BE2C (cell line): Measurements from ENCODE around the gene RNF130.

Source experiments
- DNase-seq: peaks from one replicate; pipeline ENCODE4 v3.0.0-alpha.2; 2020
- H3K27me3 ChIP-seq: fragments of 250-450 bp; sonication (Bioruptor Pico); 2 replicates; pipeline ENCODE4 v1.5.1; 2020; ENCODE audit warnings: mild to moderate bottlenecking
- H3K36me3 ChIP-seq: fragments of 250-450 bp; sonication (Bioruptor Pico); 2 replicates; pipeline ENCODE4 v1.5.1; 2020; ENCODE audit warnings: mild to moderate bottlenecking
- H3K4me1 ChIP-seq: fragments of 250-450 bp; sonication (Bioruptor Pico); 2 replicates; pipeline ENCODE4 v1.5.1; 2020
- H3K4me3 ChIP-seq: 2 replicates; pipeline ENCODE4 v1.5.1; 2011; ENCODE audit warnings: low read depth, low read length
- H3K9me3 ChIP-seq: fragments of 250-450 bp; sonication (Bioruptor Pico); 2 replicates; pipeline ENCODE4 v1.5.1; 2020
- TF ChIP-seq, protein P1 (sequence below): IDR thresholded peaks from 2 replicates; pipeline ENCODE4 v1.5.1; 2012; ENCODE audit warnings: mild to moderate bottlenecking, low read depth, low read length

RNF130 gene

DNA sequence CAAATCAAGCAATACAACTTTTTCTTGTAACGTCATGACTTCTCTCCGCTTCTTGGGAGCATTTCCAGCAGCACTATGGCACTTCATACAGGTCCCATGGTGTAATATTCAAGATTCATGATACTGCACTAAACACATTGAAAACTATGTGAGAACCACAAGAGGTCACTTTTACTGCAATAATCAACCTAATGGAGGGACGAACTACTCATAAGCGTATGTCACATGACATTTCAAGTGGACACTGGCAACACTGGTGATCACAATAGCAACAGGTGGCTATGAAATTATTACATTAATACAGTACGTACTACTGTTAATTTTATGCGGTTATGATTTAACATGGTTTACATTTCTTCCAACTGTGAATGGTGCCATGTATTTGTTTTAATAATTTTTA lies 85.2 kb downstream of the RNF130 start:
- no peaks in the 10 kb centered on the region for H3K4me1 ChIP-seq
- no peak for DNase-seq
- H3K4me3 ChIP-seq: no peak overlapping the region
- no peaks in the 10 kb centered on the region for H3K27me3 ChIP-seq
- TF ChIP-seq, protein P1, sequence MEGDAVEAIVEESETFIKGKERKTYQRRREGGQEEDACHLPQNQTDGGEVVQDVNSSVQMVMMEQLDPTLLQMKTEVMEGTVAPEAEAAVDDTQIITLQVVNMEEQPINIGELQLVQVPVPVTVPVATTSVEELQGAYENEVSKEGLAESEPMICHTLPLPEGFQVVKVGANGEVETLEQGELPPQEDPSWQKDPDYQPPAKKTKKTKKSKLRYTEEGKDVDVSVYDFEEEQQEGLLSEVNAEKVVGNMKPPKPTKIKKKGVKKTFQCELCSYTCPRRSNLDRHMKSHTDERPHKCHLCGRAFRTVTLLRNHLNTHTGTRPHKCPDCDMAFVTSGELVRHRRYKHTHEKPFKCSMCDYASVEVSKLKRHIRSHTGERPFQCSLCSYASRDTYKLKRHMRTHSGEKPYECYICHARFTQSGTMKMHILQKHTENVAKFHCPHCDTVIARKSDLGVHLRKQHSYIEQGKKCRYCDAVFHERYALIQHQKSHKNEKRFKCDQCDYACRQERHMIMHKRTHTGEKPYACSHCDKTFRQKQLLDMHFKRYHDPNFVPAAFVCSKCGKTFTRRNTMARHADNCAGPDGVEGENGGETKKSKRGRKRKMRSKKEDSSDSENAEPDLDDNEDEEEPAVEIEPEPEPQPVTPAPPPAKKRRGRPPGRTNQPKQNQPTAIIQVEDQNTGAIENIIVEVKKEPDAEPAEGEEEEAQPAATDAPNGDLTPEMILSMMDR: no peak
- no peaks in the 10 kb centered on the region for H3K36me3 ChIP-seq
- H3K9me3 ChIP-seq: no peaks in the 10 kb centered on the region

DNA sequence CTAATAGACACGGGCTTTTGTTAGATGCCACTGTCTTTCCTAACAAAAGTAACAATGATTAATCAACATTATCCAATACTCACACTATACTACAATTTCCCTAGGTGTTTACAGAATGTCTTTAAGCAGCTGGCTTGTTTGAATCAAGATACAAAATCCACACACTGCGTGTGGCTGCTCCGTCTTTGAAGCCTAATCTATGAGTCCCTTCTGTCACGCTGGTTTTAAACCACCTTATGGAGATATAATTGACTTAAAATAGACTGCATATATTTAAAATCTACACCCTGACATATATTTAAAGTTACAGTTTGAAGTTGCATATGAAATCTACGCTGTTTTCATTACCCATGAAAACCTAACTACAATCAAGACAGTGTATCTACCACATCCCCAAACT lies 89.9 kb downstream of the RNF130 start:
- no peak for DNase-seq
- H3K9me3 ChIP-seq: no peaks in the 10 kb centered on the region
- no peak overlapping the region for H3K4me3 ChIP-seq
- H3K4me1 ChIP-seq: no peaks in the 10 kb centered on the region
- H3K27me3 ChIP-seq: no peaks in the 10 kb centered on the region
- TF ChIP-seq, protein P1: no peak
- H3K36me3 ChIP-seq: no peaks in the 10 kb centered on the region

DNA sequence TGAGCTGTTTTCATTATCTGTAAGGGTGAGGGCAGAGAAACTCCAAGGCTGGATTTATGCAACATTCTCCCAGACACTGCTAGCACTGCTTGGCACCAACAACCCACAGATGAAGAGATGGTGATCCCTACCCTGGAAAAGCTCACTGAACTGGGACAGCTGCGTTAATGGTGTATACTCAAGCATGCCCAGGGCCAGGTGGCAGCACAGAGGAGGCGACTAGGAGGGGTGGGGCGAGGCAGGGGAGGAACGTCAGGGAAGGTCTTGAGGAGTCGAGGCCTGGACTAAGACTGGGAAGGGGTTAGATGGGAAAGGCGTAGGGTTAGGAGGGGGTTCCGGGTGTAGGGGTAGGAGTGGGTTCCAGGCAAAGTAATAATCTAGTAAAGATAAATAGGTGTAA lies 90.8 kb downstream of the RNF130 start:
- no peaks in the 10 kb centered on the region for H3K9me3 ChIP-seq
- DNase-seq: no peak
- H3K36me3 ChIP-seq: no peaks in the 10 kb centered on the region
- no peaks in the 10 kb centered on the region for H3K27me3 ChIP-seq
- H3K4me3 ChIP-seq: no peak overlapping the region
- TF ChIP-seq, protein P1: no peak
- no peaks in the 10 kb centered on the region for H3K4me1 ChIP-seq

DNA sequence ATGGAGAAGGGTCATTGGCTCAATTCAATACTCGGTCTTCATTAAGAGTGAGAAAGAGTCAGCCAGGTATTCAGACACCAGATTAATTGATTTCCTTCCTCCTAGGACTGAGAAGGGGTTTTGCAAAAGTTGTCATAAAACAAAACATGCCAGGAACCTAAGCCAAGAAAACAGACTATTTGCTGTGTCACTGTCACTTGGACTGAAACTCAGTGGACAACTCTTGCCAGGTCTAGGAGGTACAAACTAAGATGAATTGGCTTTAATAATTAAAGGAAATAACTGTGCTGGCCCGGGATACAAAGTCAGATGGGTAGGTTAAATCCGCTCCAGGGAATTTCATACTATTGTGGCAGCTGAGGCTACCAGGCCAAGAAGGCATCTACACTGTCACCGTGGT lies 92.8 kb downstream of the RNF130 start:
- H3K9me3 ChIP-seq: no peaks in the 10 kb centered on the region
- DNase-seq: no peak
- H3K4me3 ChIP-seq: no peak overlapping the region
- peaks cover 6% of the 10 kb centered on the region; the same call in 1 of the 2 replicates for H3K36me3 ChIP-seq
- H3K4me1 ChIP-seq: no peaks in the 10 kb centered on the region
- TF ChIP-seq, protein P1: no peak
- H3K27me3 ChIP-seq: no peaks in the 10 kb centered on the region

DNA sequence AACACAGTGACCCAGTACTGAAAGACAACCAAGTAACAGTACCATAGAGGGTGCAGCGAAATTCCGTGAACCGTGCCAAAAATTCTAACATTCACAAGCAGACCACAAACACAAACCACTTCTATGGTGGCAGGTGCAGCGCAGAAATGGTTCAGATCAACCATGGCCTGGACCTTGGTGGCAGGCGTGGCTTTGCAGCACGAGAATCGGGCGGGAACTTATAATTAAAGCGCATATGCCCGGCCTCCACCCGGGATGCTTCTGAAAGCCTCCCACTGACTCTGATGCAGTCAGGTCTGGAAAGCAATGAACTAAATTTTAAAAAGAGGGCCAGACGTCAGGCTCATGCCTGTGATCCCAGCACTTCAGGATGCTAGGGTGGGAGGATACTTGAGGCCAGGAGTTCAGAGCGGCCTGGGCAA lies 95.8 kb downstream of the RNF130 start:
- Histone ChIP-seq H3K4me3 (no peak overlapping the region), H3K4me1 (no peaks in the 10 kb centered on the region), H3K9me3 (no peaks in the 10 kb centered on the region), H3K36me3 (peaks cover 6% of the 10 kb centered on the region; the same call in 1 of the 2 replicates), H3K27me3 (no peaks in the 10 kb centered on the region)
- DNase-seq: no peak
- TF ChIP-seq, protein P1: no peak

DNA sequence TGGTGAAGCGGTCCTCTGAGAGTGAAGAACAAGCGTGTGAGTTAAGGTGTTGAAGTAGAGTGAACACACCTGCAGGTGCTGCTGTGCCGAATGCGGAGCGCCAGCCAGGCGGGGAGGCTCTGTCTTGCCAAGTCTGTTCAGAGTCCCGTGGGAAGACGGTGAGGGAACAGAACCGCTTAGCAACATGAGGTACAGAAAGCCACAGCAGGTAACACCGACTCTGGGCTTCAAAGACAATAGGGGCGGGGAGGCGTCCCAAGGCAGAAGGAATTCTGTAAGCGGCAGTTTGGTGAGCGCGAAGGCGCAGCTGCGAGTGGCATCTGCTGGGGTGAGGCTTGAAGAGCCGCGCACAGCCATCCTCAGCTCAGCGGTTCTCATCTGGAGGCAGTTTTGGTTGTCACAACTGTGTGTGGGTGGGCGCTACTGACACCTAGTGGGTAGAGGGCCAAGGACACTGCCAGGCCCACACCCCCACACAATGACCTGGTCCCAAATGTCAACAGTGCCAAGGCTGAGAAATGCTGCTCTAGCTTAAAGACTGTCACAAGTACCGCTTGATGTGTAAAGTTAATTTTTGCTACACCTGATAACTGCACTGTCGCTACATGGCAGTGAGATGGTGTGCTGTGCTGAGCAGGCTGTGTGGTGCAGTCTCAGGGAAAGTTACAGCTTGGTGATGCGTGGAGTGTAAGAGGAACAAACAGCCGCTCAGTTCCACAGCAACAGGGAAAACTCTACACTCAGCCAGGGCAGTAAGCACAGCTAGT lies 96.4 kb downstream of the RNF130 start:
- TF ChIP-seq, protein P1: peak; percentile 81
- no peaks in the 10 kb centered on the region for H3K4me1 ChIP-seq
- DNase-seq: peak; percentile 71
- no peaks in the 10 kb centered on the region for H3K27me3 ChIP-seq
- H3K4me3 ChIP-seq: no peak overlapping the region
- no peaks in the 10 kb centered on the region for H3K9me3 ChIP-seq
- H3K36me3 ChIP-seq: peaks cover 6% of the 10 kb centered on the region; the same call in 1 of the 2 replicates
